Stimulated activated CD4-positive, alpha-beta T cell treated with anti-CD3 and anti-CD28 coated beads, Interleukin-1b, Interleukin-23, amount 100 ng/mL, for 4 hours (primary cell): ENCODE results near the gene SEPTIN10.

Source experiments
- DNase-seq, 2 donors: peaks; one replicate each; pipeline ENCODE4 v3.0.0-alpha.2; 2020; ENCODE audit warnings: low read depth in 2 of 2

SEPTIN10 gene

GRCh38 chr2:109523121-109523520 is 90.6 kb downstream of the SEPTIN10 start:
- no peak for DNase-seq

DNA sequence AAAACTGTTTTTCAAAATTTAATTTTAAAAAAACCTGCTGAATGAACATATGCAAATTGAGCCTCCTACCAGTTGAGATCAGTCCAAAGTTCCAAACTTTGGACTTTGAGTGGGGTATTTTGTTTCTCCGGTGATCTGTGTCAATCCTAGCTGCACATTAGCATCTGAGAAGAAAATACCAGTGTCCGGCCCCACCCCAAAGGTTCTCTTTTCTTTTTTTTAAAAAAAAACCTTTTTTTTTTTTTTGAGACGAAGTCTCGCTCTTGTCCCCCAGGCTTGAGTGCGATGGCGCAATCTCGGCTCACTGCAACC is 91.7 kb downstream of the SEPTIN10 start:
- DNase-seq: no peak

DNA sequence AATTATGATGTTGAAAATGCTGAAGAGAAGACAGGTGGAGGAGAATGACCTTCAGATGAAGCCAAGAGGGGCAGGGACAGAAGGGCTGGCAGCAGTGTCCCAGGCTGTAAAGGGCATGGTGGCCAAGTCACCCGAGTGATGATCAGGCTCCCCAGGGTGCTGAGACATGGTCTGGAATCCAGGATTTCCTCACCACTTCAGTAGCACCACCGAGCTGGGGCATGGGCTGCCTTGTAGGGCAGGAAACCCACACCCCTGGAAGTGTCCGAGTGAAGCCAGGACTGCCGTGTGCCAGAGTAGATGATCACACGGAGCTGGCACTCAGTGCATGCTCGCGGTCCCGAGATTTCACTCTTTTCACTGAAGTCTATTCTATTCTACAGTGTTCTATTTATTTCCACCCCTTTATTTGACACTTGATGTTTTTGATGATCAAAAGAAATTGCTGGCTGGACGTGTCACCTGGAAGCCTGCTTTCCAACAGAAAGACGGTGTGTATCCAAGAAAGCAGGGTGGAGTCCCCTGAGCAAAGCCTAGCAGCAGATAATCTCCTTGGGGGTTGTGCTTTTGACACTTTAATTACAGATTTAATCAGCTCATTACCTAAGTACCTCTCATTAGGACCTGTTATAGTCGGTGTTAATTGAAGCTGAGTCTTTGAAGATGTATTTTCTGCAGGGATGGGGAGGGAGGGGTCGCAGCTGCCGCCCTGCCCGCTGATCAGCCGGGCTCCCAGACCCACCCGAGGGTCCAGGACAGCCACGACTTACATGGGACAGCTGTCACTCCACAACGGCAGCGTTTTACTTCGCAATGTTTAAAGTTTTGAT is 92.3 kb downstream of the SEPTIN10 start:
- DNase-seq: no peak

DNA sequence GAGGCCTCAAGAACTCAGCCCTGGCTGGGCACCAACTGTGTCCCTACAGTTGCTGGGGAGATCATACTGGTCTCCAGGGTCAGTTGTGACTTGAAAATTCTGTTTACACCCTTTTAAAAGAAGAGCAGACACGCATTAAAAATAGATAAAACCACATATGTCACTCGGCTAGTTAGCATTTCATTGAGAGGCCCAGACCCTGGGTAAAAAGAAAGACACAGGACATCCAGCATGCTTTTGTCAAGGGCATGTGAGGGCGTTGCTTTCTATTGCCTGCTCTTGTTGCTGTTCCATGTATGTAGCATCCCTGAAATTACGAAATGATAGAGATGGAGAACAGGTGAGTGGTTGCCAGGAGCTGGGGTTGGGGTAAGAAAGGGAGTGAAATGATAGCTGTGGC is 94.3 kb downstream of the SEPTIN10 start:
- no peak for DNase-seq

DNA sequence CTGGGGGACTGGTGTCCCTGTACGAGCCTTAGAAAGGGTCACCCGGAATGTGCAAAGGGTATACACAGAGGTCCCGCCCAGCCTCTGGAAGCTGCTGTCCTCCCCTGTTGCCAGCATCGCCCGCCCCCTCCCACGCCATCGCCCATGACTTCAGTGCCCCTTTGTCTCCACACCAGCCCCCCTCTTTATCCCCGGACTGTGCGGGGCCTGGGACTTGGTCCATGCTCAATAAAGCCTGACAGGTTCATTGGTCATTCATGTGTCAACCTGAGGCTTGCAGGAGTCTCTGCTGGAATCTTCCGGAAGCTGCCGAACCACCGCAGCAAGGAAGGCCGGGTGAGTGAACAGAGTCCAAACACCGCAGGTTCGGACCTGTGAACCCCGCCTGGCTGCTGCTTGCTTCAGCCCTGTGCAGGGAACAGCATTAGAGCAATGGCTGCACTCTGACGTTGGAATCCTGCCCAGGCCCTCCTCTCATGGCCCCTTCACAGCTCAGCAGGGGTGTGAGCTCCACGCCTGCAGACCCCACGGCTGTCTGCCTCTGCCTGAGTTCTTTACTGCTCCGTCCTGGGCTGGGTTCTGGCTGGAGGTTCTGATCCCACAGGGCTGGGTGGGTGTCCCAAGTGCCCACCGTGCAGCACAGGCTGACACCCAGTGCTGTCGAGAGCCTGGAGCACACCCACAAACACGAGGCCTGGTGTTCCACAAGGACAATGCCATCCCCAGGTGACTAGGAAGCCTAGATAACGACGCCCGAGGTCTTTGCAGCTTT is 96.5 kb downstream of the SEPTIN10 start:
- no peak for DNase-seq

DNA sequence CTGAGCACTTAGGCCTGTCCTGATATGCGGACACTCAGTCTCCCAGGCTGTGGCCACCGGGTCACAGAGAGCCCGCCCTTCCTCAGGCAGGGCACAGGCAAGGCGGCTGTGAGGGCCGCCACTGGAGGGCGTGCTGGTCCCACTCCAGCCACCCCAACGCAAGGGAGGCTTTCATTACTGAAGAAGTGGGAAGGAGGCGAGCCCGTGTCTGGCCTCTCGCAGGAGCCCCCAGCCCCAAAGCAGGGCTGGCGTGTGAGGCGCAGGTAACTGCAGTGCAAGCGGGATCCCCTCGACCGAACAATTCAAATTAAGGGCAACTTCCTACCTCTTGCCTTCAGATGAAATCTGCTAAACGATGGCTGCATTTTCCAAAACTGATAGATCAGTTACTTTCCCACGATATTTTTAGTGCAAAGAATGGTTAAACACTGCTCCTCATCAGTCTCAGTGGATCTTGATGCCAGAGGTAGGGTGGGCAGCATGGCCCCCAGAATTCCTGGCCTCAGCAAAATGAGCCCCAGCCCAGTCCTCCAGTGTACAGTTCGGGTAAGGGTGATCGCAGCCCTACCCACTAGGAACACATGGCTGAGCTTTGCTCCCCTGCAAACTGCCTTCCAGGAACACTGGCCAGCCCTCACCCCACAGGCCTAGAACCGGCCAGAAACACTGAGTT is 97.2 kb downstream of the SEPTIN10 start:
- no peak for DNase-seq

DNA sequence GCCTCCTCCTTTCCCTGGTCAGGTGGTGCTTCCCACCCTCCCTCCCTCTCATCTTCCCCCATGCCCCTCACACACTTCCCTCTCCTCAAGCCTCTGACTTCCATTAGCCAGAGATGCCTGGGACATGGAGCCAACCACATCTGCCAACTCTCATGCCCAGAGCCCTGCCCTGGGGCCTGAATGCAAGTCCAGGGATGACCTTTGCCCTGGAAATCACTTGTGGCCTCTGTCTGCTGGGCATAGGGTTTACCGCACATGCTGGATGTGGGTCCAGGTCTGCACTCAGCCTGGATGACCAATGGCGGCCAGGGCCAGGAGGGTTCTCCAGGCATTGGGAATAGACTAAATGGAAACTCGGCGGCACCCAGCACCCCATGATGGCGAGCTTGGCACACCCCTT is 98.9 kb downstream of the SEPTIN10 start:
- no peak for DNase-seq

DNA sequence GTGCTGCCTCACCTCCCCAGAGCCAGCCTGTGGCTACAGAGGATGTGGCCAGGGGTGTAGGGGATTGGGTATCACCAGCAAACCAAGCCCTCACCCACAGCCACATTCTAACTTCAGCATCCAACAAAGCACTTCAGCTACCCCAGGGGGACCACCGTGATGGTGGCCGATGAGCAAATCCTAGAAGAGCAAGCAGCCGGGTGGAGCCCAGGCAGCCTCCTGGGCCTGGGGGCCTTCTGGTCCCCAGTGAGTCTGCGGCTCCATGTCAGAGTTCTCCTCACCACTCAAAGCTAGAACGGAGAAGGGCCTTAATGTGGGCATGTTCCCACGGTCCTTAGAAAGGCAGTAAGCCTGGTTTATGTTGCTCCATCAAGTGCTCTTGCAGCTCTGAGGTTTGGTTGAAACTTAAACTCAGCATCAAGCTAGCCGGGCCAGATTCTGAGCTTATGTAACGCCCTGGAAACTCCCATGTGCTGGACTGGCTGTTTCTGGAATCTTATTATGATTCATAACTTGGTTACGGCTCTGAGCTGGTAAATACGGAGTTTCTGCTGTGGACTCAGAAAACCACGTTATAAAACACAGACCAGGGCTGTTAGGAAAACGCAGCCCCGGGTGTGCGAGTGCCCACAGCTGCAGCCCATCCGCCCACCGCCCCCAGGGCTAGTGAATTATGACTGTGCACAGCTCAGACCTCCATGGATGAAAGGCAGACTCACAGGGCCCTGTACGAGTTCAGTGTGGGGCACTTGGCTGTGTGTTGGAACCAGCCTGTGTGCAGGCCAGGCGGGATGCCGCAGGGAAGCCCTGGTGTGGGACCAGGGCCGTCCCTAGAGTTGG is 99.8 kb downstream of the SEPTIN10 start:
- no peak for DNase-seq

DNA sequence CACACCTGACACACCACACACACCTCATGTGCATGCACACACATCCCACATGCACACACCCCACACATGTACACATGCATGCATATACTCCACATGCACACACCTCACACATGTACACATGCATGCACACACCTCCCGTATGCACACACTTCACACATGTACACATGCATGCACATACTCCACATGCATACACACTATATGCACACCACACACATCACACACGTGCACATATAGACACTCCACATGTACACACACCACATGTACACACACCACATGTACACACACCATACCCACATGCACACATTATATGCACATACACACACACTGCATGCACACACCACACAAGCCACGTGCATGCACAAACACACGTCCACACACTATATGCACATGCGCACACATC is 100.5 kb downstream of the SEPTIN10 start:
- DNase-seq: no peak

DNA sequence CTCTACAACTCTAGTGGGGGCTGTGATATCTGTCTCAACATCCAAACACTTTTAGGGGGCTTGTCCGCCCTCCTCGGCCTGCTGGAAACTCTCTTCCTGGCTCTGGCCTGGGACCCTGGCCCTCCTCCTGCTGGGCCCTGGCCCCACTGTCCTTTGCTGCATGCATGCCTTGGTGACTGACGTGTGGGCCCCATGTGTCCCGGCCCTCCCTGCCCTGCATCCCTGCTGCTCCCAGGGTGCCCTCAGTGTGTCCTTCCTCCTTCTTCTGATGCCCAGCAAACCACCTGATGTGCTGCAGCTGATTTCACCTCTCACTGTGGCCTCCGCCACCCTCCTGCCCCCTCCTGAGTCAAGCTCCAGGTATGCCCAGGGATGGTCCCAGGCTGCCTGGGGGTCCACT is 101.7 kb downstream of the SEPTIN10 start:
- DNase-seq: no peak

DNA sequence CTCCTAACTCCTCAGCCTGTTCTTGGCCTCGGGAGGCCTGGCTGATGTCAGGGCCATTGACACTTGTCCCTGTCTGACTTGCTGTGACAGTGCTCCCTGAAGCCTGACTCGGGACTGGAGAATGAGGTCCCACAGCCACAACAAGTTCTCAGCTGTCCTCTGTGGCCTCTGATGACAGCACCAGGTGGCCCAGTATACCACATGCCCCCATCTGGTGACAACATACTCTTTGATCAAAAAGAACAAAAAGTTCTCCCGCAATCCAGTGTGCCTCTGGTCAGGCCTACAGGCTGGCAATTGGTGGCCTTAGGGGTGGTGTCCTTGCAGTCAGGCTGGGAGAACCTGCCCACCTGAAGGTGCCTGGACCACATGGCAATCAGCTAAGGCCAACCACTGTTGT is 102.6 kb downstream of the SEPTIN10 start:
- no peak for DNase-seq

DNA sequence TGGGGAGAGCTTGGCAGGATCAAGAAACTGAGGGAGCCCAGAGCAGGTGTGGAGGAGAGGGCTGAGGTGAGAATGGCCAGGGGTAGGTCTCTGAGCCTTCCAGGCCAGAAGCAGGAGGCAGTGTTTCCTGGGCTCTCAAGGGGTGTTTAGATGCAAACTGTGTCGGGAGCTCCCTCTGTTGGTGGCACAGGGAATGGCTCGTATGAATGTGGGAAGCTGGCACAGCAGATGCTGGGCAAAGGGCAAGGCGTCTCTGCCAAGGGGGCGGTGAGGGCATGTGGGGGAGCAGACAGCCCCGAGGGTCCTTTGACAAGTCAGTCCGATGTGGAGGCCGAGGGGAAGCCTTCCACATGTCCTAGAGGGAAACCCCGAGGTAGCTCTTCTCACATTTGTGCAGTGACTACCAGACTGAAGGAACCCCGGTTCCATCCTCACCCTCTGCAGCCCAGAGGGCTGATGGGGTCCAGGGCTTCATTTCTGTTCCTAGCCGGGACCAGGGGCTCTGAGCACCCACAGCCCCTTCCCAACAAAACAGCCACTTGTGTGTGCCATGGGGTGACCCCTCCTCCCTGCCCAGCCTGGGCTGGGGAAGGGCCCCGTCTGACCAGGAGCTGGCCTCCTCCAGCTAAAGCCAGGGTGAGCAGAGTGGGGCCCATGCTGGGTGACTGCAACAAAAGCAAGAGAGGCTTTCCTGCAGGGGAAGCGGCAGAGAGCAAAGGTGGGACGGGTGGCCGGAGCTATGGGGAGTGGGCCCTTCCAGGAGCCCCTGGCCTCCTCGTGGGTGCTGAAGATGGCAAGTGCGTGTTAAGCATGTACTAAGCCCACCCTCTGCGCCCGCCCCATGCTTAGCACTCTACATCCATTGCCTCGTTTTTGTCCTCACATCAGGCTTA is 103.4 kb downstream of the SEPTIN10 start:
- peak; percentile 67 to 69 for DNase-seq

DNA sequence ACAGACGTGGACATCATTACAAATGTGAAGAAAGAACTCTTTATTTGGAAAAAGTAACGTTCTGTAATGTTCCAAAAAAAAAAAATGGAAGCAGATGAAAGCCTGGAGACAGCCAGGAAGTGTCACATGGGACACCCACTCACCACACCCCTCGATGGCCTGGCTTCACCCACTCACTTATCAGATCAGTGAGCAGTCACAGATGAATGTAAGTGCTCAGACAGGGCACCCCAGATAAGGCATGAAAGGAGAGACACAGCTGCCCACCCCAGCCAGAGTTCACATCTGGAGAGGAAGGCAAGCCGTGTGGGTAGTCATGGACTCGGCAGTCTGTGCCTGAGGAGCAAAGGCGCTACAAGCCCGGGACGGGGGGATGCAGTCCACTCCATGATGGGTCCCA is 105.2 kb downstream of the SEPTIN10 start:
- DNase-seq: no peak

GRCh38 chr2:109507828-109508227 is 105.9 kb downstream of the SEPTIN10 start:
- DNase-seq: no peak

DNA sequence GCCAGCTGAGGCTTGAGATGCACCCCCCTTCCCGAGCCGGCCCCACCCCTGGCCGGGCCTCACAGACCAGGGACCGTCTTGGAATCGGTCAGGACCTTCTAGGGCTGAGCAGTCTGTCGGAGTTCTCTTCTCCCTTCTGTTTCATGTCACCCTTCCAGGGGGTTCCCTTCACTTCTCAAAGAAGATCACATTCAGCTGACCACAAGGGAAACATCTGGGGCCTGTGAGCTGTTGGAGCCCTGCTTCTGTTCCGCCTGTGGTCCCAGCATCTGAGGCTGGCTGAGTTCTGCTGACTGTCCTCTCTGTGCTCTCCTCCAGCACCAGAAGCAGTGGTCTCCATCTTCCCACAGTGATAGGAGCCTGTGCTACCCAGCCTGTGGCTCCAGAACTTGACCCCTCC is 106.5 kb downstream of the SEPTIN10 start:
- no peak for DNase-seq

DNA sequence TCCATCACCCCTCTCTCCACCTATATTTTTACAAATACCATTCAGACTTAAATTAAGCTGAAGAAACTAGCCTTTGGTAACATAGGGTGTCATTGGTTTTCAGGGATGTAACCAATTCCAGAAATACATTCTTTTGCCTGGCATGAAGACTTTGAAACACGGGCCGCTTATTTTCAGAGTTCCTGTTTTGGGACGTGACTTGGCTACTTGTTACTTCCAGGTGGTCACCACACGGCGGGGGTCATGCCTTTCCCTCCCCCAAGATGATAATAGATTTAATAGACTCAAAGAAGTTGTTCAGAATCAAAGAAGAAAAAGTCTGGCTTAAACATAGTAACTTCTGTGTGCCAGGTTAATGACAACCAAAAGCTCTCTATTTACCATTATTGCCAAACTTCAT is 110.6 kb downstream of the SEPTIN10 start:
- no peak for DNase-seq

DNA sequence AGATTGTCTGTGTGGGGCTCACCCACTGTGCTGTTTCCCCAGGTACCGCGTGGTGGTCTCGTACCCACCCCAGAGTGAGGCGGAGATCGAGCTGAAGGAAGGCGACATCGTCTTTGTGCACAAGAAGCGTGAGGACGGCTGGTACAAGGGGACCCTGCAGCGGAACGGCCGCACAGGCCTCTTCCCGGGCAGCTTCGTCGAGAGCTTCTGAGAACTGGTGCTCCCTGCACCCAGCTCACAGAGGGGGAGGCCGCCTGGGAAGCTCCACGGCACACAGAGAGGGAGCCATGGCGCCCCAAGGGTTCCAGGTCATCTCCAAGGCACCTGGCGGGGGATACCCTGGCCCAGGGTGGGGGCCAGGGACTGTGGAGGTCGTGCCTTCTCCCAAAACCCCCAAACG is 112.3 kb downstream of the SEPTIN10 start:
- no peak for DNase-seq

GRCh38 chr2:109500910-109501309 is 112.9 kb downstream of the SEPTIN10 start:
- DNase-seq: no peak

DNA sequence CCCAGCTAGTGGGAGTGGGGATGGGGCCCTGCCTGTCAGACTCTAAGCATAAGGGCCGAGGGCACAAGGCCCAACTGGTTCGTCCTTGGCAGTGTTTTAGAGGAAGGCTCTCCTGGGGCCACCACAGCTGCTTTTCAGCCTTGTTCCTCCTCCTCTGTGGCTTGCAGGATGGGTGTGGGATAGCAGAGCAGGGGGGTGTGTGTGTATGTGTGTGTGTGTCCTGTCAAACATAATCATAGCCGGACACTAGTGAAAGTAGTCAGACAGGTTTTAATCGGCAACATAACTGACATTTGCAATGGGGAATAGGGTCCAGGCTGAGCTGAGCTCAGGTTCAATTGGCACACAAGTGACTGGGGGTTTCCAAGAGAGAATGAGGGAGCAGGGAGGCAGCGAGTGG is 114.2 kb downstream of the SEPTIN10 start:
- DNase-seq: no peak

GRCh38 chr2:109498906-109499305 is 114.9 kb downstream of the SEPTIN10 start:
- no peak for DNase-seq
